ENCODE results near the gene KIR2DL3.

GRCh38 chr19:54724142-54724541 lies 14.2 kb upstream of the KIR2DL3 start, which contains the start of gene KIR3DL3:
- no peak for TF ChIP-seq CTCF (IDR thresholded peaks at IDR 0.05)
- TF ChIP-seq POLR2AphosphoS5 (IDR thresholded peaks at IDR 0.05) = no peak
- TF ChIP-seq POLR2A (IDR thresholded peaks at IDR 0.05) = no peak
